ENCODE results near the gene HSP90AB1. TPM values are rescaled to one million over a fixed set of nuclear protein-coding genes. Genes with fewer than 3 reads are reported as not detected.

The HSP90AB1 gene
- total and polyA plus RNA-seq, 9 of the 15 experiments (the other 6 are each of a cell fraction or from before 2014, with no cell fraction given): 1,780 to 3,358 (median 2,262) TPM

DNA sequence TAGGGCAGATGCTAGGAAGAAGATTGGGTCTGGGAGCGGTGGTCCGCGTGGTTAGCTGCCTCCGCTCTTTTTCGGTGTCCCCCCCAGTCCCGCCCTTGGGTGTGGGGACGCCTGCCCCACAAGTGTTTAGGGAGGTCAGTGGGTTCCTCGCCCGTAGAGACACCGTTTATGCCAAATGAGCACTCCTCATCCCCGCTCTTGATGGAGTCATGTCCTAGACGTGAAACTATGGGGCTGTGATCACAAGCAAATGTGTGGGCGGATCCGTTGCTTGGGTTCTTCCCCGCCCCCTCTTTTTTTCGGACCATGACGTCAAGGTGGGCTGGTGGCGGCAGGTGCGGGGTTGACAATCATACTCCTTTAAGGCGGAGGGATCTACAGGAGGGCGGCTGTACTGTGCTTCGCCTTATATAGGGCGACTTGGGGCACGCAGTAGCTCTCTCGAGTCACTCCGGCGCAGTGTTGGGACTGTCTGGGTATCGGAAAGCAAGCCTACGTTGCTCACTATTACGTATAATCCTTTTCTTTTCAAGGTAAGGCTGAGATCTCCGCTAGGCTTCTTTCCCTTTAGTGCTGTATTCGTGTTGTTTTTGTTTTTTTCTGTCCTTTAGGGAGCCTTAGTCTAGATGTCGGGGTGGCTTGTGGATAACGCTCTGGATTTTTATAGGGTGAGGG, at the start of gene HSP90AB1 (continued):
- TF ChIP-seq HLTF (IDR thresholded peaks at IDR 0.05) (peak; percentile 96), RBM39 (optimal IDR thresholded peaks at IDR 0.05; ENCODE audit: low read depth, low read length) (peak; percentile 98), ZBTB17 (CRISPR knock-in tag; IDR thresholded peaks at IDR 0.05) (no peak), CHCHD3 (CRISPR knock-in tag; IDR thresholded peaks at IDR 0.05) (peak; percentile 81; the same call in 1 of the 2 replicates), PCBP1 (IDR thresholded peaks at IDR 0.05; ENCODE audit: low read depth, low read length, poor library complexity, severe bottlenecking) (no peak), EP300 (IDR thresholded peaks at IDR 0.05; ENCODE audit: low read length) (peak; percentile 34; the same call in 1 of the 2 replicates), SRSF7 (optimal IDR thresholded peaks at IDR 0.05; ENCODE audit: low read depth, low read length) (no peak), TCFL5 (CRISPR knock-in tag; conservative IDR thresholded peaks at IDR 0.05) (no peak), ZNF696 (CRISPR knock-in tag; conservative IDR thresholded peaks at IDR 0.05) (0 out of 2 replicates have a peak, but pooled peaks have one; percentile 44), ADNP (tag; IDR thresholded peaks at IDR 0.05) (no peak), NCOA4 (IDR thresholded peaks at IDR 0.05; ENCODE audit: partially characterized antibody) (peak; percentile 89), KLF6 (CRISPR knock-in tag; IDR thresholded peaks at IDR 0.05; ENCODE audit: borderline replicate concordance) (peak; percentile 24; the same call in 1 of the 2 replicates), EHMT2 (IDR thresholded peaks at IDR 0.05) (no peak; the same call in 1 of the 2 replicates)
- TF ChIP-seq, protein P1, sequence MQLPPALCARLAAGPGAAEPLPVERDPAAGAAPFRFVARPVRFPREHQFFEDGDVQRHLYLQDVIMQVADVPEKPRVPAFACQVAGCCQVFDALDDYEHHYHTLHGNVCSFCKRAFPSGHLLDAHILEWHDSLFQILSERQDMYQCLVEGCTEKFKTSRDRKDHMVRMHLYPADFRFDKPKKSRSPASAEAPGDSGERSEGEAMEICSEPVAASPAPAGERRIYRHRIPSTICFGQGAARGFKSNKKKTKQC (CRISPR knock-in tag; IDR thresholded peaks at IDR 0.05): peak; percentile 69
- TF ChIP-seq, protein P2, sequence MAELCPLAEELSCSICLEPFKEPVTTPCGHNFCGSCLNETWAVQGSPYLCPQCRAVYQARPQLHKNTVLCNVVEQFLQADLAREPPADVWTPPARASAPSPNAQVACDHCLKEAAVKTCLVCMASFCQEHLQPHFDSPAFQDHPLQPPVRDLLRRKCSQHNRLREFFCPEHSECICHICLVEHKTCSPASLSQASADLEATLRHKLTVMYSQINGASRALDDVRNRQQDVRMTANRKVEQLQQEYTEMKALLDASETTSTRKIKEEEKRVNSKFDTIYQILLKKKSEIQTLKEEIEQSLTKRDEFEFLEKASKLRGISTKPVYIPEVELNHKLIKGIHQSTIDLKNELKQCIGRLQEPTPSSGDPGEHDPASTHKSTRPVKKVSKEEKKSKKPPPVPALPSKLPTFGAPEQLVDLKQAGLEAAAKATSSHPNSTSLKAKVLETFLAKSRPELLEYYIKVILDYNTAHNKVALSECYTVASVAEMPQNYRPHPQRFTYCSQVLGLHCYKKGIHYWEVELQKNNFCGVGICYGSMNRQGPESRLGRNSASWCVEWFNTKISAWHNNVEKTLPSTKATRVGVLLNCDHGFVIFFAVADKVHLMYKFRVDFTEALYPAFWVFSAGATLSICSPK (IDR thresholded peaks at IDR 0.05; ENCODE audit: borderline replicate concordance): peak; percentile 97
- TF ChIP-seq, protein P3, sequence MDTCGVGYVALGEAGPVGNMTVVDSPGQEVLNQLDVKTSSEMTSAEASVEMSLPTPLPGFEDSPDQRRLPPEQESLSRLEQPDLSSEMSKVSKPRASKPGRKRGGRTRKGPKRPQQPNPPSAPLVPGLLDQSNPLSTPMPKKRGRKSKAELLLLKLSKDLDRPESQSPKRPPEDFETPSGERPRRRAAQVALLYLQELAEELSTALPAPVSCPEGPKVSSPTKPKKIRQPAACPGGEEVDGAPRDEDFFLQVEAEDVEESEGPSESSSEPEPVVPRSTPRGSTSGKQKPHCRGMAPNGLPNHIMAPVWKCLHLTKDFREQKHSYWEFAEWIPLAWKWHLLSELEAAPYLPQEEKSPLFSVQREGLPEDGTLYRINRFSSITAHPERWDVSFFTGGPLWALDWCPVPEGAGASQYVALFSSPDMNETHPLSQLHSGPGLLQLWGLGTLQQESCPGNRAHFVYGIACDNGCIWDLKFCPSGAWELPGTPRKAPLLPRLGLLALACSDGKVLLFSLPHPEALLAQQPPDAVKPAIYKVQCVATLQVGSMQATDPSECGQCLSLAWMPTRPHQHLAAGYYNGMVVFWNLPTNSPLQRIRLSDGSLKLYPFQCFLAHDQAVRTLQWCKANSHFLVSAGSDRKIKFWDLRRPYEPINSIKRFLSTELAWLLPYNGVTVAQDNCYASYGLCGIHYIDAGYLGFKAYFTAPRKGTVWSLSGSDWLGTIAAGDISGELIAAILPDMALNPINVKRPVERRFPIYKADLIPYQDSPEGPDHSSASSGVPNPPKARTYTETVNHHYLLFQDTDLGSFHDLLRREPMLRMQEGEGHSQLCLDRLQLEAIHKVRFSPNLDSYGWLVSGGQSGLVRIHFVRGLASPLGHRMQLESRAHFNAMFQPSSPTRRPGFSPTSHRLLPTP (IDR thresholded peaks at IDR 0.05; ENCODE audit: borderline replicate concordance, extremely low read depth, insufficient read length): no peak

Data from K562 (cell line).